ENCODE data around the gene NXF1.
A peak's percentile ranks its signal among the peaks of the same experiment; 100 is the strongest.
"Not testable (repeated sequence)": the region's sequence is repeated elsewhere in the genome, so short reads cannot be mapped to it uniquely, and the experiment has no call there.

NXF1 gene

DNA sequence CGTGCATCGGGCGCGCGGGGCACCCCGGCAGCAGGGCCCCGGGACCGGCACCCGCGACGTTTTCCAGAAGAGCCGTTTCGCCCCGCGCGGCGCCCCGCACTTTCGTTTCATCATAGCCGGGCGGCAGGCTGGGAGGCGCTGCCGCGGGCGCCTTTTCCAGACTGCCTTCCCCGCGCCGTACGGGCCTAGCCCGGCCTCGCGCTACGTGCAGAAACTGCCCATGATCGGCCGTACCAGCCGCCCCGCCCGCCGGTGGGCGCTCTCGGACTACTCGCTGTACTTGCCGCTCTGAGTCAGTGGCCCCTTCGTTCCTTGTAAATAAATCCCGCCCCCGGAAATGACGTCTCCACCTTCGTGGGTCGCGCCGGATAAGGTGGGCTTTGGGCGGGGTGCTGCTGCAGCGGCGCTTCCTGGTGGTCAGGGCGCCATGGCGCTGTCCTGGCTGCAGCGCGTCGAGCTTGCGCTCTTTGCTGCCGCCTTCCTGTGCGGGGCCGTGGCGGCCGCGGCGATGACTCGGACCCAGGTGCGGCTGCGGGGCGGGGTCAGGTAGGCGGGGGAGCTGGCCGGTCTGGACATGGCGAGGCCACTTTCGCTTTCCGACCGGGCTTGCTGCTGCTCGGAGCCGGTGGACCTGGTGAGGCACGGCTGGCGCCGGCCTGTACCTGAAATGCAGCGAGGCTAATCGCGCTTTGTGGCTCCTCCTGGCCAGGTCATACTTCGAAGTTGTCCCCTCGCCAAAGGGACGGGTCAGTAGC lies 18.1 kb downstream of the NXF1 start, which contains the start of gene TMEM179B:
Gene TMEM179B, plus strand, starts transcription at position 398 of the 755 bp plus-strand sequence. Its CDS starts 30 bp downstream, at position 428.
- DNase-seq (ENCODE audit: low read depth in 3 of 3): peak; percentile 96 to 99 (median 98)

DNA sequence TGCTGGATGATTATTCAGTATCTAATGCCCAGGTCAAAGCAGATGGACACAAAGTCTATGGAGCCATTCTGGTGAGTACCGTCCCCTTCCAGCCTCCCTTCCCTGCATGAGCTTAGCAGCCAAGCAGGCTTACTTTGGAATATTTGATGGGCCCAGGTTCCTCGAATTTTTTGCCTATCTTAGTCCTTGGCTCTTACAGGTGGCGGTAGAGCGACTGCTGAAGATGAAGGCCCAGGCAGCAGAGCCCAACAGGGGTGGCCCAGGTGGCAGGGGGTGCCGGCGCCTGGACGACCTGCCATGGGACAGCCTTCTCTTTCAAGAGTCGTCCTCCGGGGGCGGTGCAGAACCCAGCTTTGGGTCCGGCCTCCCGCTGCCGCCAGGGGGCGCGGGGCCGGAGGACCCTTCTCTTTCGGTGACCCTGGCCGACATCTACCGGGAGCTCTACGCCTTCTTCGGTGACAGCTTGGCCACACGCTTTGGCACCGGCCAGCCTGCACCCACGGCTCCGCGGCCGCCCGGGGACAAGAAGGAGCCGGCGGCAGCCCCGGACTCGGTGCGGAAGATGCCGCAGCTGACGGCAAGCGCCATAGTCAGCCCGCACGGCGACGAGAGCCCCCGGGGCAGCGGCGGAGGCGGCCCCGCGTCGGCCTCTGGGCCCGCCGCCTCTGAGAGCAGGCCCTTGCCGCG lies 18.8 kb downstream of the NXF1 start:
- DNase-seq (ENCODE audit: low read depth in 3 of 3): peak; percentile 74 to 81 (median 79)

DNA sequence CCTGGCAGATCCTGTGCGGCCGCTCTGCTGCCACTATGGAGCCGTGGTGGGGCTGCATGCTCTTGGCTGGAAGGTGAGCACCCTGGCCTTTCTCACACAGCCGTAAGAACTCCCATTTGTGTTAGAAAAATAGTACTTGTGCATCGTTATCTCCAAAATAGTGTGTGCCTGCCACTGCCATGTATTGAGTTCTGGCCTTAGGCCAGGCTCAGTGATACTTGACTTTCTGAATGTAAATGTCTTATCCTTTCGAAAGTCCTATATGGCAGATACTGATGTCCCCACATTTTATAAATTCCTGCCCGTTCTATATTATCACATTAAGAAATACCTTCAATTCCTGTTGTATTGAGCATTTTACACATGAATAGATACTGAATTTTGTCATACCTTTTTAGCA lies 22.5 kb downstream of the NXF1 start:
- DNase-seq (ENCODE audit: low read depth in 3 of 3): no peak

DNA sequence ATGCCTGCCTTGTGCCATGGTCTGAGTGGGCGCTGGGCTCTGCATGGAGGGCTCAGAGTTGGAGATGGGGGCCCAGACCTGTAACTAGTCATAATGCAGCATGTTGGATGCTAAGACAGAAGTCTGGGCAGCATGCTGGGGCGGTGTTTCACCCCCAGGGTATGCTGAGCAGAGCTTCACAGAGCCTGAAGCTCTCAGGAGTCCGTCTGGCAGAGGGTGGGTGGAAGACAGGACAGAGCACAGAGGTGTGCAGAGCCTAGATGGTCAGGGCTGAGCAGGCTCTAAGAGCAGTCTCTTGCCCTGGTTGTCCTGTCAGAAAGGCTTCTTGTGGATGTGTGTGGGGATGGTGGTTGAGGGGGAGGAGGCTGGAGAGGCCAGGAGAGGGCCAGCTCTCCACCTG lies 26.8 kb downstream of the NXF1 start:
- DNase-seq (ENCODE audit: low read depth in 3 of 3): no peak

DNA sequence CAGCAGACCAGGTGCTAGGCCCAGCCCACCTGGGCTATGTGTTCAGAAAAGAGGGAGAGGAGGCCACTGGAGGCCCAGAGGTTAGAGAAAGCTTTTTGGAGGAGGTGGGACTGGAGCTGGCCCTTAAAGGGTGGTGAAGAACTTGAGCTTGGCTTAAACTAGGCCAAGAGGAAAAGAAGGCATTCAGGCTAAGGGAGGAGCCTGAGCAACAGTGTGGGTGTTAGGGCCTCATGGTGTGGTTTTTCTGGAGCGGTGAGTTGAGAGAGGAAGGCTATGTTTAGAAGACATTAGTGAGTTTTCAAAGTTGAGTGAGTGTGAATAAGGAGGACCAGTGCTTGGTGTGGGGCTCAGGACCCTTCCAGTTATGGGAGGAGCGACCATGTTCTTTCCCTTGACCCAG lies 27.9 kb downstream of the NXF1 start:
- DNase-seq (ENCODE audit: low read depth in 3 of 3): no peak

DNA sequence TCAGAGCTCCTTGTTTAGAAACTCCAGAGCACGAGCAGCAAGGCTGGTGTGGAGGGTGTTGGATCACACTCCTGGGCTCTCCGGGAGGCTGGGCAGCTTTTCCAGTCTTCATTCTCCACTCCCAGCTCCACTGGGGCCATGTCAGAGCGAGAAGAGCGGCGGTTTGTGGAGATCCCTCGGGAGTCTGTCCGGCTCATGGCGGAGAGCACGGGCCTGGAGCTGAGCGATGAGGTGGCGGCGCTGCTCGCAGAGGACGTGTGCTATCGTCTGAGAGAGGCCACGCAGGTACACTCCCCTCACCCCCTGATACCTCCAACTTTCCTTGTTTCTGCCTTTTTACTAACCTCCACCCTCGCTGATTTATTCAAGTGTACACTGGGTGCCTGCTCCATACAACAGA lies 29.6 kb downstream of the NXF1 start:
- DNase-seq (ENCODE audit: low read depth in 3 of 3): no peak

DNA sequence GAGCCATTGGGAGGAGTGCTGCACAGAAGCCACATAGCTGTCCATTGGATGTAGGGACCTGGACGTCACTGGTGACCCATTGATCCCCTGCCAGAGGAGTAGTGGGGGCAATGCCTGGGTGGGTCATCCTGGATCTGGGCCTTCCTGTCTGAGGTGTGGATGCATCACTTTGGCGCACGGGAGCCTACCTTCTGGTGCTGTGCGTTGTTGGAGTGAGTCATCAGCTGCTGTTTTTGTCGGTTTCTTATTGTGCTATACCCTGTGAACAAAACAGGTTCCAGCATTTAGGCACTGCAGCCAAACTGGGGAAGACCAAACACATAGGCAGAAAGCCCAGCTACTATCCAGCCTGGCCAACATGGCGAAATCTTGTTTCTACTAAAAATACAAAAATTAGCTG lies 30.8 kb downstream of the NXF1 start:
- DNase-seq (ENCODE audit: low read depth in 3 of 3): no peak

DNA sequence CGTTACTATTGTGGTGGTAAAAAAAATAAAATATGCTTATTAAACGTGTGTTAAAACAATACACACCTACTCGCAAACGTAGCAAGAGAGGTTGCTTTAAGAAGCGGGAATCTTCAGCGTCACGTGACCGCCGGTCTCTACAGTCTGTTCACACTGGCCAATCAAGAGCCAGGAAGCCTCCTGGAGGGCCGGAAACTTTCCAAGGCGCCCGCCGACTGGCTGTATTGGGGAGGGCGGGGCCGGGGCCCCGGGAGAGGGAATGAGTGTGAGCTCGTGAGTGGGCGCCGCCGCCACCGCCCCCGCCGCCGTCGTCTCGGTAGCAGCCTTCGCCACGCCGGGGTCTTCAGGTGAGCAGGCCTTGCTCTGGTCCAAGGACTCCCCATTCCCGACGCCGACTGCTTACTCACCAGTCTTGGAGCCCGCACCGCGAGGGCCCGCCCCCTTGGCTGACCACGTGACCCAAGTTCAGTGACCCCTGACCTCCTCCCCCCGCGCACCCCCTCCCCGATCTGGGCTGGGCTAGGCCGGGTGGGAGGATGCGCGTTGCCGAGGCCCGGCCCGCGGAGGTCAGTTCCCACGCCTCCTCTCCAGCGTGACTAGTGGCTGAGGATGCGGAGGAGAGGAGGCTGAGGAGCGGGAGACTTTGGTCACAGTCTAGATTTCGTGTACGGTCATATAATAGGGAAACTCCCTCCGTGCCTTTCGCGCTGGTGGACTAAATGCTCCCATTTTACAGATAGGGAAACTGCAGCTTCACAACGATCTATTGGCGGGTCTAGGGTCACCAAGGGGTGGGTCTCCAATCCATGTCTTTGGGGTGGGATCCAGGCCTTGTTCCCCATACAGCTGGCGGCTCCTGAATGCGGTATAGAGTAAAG lies 33.9 kb downstream of the NXF1 start, which contains the start of gene TAF6L:
Gene TAF6L, plus strand, starts transcription at position 253 of the 878 bp plus-strand sequence. CDS start 4,388 bp downstream, outside the sequence.
- peak; percentile 93 to 96 (median 95) for DNase-seq (ENCODE audit: low read depth in 3 of 3)

DNA sequence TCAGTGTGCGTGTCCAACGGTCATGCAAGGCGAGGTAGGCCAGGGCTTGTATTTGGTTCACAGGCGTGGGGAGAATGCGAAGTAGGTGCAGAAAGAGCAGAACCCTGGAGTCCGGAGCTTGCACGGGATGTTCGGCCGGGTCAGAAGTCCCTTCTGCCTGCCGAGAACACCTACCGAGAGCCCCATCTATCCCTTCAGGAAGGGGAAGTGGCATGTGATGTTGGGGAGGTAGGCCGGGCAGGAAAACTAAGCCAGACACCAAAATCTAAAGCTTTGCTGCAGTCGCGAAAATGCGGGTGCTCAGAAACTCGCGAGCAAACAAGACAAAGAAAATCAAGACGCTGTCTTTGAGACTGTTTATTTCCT lies 34.5 kb downstream of the NXF1 start:
- DNase-seq (ENCODE audit: low read depth in 3 of 3): no peak

DNA sequence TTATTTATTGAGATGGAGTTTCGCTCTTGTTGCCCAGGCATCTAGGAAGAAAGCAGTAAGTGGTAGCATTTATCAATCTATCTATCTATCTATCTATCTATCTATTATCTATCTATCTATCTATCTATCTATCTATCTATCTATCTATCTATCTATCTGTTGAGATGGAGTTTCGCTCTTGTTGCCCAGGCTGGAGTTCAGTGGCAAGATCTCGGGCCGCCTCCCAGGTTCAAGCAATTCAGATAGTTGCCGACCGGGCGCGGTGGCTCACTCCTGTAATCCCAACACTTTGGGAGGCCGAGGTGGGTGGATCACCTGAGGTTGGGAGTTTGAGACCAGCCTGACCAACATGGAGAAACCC lies 44.4 kb downstream of the NXF1 start:
- not testable (repeated sequence) for DNase-seq (ENCODE audit: low read depth in 3 of 3)

DNA sequence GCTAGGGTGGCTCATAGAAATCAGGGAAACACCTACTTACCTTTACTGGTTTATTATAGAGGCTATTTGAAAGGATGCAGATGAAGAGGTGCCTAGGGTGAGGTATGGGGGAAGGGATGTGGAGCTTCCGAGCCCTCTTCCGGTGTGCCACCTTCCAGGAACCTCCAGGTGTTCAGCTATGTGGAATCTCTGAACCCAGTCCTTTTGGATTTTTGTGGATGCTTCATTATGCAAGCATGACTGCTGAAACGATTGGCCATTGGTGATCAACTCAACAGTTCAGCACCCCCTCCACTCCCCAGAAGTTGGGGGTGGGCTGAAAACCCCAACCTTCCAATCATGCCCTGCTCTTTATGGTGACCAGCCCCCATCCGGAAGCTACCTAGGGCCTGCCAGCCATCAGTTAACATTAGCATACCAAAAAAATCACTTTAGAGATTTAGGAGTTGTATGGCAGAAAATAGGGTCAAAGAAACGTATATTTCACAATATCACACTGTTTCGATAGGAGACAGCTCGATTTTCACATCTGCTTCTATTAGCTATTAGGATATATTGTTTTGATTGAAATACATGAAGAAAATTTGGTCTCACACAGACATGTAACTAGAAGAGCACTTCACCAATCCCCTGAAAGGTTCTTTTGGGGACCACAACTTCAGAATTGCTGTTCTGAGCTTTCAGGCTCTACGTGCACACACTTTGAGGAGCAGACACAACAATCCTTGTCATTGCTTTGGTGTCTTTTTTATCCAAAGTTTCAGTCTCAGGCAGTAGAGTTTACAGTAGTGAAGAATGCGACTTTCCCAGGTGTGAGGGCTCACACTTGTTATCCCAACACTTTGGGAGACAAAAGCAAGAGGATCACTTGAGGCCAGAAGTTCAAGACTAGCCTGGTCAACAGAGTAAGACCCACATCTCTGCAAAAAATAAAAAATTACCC lies 47.1 kb downstream of the NXF1 start:
- DNase-seq (ENCODE audit: low read depth in 3 of 3): no peak

DNA sequence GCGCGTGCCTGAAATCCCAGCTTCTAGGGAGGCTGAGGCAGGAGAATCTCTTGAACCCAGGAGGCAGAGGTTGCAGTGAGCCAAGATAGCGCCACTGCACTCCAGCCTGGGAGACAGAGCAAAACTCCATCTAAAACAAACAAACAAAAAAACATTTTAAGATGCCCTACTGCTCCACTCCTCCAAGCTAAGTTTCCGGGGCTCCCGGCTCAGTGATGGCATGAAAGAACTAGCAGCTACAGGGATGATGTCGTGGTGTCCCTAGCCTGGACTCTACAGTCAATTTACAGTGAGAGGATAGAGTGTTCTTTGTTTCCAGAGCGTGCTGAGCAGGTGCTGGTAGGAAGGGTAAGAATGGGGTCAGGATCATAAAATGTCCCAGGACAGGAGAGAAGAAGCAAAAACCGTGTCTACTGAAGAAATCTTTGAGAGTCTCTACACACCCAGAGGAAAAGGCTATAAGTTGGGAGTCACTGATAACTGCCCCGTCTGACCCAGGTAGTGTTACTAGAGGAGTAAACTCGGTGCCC lies 50.1 kb downstream of the NXF1 start:
- DNase-seq (ENCODE audit: low read depth in 3 of 3): no peak

DNA sequence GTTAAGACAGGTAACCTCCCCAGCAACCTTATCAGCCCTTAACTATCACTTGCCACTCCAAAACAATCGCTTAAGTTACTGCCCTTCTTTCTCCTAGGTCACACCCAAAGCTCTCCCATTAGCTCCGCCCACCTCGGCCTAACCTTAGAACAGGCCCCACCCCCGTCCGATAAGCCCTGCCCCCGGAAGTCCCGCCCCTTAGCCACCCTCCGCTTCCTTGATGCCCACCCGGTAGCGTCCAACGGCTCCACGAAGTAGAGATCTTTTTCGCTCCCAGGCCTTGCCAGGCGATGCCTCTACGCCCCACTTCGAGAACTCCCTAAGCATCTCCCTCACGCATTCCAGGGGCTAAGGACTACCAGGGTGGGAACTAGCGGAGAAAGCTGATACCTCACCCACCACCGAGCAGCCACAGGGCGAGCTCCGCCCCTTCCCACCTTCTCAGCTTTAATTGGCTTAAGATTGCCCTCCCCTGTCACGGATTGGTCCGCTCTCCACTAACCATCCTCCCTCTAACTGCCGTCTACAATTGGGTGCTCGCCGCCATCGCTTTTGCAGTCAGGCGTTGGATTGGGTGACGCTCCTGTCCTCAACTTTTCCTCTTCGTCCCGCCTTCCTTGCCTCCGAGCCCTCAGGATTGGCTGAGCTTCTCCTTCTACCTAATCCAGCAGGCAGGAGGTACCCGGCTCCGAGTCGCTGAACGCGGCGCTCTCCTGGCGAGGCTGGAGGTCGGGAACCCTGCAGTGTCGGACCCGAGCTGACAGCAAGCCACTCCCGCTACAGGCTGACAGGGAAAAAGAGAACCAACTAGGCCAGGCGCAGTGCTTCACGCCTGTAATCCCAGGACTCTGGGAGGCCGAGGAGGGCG lies 51.3 kb downstream of the NXF1 start, which contains the start of gene ZBTB3:
Gene ZBTB3, minus strand, starts transcription at position 425 of the 868 bp plus-strand sequence. CDS start 496 bp downstream, outside the sequence.
- peak; percentile 93 to 99 (median 96) for DNase-seq (ENCODE audit: low read depth in 3 of 3)

DNA sequence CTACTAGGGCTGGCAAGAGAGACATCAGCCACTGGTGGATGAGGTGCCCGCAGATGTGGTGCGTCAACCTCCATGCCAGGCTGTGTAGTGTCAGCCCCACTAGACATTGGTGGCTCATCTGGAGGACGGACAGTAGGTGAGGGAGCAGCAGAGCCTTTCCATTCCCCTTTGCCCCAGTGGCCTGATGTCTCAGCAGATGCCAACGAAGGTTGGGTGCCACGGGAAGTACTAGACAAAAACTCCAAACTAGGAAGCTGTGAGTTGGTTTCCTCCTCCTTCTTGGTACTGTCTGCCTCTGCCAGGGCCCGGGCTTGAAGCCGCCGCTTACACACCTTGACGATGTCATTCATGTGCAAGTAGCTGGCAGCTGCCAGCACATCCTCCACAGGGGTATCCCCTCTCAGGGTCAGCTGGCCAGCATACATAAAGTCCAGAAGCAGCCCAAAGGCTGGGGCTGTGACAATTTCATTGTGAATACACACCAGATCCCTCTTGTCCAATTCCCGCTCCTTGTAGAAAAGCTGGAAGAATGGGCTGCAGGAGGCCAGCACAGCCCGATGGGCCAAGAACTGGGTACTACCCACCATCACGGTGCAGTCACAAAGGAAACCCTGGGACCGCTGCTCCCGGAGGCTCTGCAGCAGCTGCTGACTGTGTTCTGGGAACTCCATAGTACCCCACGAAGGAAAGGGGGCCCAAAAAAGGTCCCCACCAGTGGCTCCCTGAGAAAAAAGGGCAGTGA lies 52.1 kb downstream of the NXF1 start:
- DNase-seq (ENCODE audit: low read depth in 3 of 3): no peak

DNA sequence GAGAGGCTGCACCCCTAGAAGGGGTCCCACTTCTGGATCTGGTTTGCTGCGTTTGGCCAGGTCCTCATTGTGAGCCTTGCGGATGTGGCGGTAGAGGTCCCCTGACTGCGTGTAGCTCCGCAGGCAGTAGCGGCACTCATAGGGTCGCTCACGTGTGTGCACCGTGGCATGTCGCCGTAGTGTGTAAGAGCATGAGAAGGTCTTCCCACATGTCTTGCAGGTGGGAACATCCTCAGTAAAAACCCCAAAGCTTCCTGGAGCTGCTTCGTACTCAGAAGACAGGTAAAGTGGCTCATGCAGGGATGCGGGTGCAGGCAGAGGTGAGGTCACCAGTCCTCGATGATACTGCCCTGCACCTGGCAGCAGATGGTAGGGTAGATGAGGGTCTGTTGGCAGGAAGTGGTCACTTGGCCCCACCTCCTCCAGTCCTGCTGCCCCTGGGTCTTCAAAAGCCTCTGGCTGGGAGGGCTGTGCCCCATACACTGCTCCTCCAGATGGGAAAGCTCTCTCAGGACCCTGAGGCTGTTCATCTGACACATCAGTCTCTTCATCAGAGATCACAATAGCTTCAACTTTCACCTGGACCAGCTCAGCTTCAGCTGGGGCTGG lies 53.0 kb downstream of the NXF1 start:
- DNase-seq (ENCODE audit: low read depth in 3 of 3): no peak

DNA sequence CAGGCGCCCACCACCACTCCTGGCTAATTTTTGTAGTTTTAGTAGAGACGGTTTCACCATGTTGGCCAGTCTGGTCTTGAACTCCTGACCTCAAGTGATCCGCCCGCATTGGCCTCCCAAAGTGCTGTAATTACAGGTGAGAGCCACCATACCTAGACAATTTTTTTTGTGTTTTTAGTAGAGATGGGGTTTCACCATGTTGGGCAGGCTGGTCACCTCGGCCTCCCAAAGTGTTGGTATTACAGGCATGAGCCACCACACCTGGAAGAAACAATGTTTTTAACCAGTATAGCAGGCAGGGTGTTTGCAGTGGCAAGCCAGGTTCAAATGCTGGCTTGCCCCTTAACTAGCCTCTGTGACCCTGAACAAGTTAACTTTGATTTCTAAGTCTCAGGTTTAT lies 55.3 kb downstream of the NXF1 start:
- not testable (repeated sequence) for DNase-seq (ENCODE audit: low read depth in 3 of 3)

DNA sequence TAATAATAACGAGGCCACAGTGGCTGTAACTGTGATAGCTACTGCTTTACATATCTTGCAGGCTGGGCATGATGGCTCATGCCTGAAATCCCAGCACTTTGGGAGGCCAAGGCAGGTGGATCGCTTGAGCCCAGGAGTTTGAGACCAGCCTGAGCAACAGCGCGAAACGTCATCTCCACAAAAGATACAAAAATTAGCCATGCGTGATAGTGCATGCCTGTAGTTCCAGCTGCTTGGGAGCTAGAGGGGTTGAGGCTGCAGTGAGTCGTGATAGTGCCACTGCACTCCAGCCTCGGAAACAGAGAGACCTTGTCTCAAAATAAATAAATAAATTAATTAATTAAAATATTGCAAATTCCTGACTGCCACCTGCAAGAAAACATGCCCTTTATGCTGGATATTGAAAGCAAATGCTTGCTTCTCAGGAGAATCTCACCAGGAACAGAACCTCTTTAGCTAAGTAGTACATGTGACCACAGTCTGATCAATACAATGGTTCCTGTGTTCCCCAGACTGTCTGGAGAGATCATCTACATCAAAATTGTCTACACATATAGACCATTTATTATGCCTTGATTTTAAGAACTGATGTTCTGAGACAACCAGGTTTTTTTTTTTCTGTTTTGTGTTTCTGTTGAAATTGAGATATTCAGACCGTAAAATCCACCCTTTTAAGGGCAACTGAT lies 57.6 kb downstream of the NXF1 start:
- no peak for DNase-seq (ENCODE audit: low read depth in 3 of 3)
